Endometrium (tissue), 2 donors: Measurements from ENCODE around the gene VPS8.
"Not testable (repeated sequence)": the region's sequence is repeated elsewhere in the genome, so short reads cannot be mapped to it uniquely, and the experiment has no call there.

Experiments used
- FAIRE-seq: peaks from 2 replicates; lab custom pipeline; 2012; peaks lifted over from hg19 to GRCh38; lab: Jason Lieb, UNC
- donor health status: control.
- donor health status: control.

Gene VPS8

DNA sequence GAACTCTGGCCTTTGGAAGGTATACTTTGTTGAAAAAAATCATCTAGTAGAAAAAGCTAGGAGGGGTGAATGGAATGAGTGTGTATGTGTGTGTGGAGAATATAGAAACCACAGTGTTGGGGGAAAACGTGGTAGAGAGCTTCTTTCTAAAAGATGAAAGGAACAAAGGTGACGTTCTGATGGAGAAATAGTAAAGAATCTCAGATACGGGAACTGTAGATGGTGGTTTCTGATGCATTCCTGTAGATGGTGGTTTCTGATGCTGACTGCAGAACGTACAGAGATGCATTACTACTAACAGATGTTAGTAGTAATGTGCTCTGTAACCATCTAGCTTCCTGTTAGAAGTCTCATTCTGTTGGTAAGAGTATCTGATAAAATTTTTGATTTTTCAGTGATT, 60.2 kb downstream of the VPS8 start:
- FAIRE-seq: no peak

DNA sequence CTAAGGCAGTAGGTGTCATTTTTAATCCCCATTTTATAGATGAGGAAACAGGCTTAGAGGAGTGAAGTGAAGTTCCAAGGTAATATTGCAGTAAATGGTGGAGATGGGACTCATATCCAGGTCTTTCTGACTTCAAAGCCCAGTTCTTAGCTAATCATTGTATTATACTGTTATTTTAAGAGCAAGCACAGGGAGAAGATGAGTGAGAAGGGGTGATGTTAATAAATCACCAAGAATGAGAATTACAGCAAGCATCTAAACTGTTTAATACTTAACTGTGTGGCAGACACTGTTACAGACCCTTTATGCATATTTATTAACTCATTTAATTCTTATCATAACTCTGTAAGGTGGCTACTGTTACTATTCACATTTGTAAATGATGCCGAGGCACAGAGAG, 61.2 kb downstream of the VPS8 start:
- FAIRE-seq: no peak

DNA sequence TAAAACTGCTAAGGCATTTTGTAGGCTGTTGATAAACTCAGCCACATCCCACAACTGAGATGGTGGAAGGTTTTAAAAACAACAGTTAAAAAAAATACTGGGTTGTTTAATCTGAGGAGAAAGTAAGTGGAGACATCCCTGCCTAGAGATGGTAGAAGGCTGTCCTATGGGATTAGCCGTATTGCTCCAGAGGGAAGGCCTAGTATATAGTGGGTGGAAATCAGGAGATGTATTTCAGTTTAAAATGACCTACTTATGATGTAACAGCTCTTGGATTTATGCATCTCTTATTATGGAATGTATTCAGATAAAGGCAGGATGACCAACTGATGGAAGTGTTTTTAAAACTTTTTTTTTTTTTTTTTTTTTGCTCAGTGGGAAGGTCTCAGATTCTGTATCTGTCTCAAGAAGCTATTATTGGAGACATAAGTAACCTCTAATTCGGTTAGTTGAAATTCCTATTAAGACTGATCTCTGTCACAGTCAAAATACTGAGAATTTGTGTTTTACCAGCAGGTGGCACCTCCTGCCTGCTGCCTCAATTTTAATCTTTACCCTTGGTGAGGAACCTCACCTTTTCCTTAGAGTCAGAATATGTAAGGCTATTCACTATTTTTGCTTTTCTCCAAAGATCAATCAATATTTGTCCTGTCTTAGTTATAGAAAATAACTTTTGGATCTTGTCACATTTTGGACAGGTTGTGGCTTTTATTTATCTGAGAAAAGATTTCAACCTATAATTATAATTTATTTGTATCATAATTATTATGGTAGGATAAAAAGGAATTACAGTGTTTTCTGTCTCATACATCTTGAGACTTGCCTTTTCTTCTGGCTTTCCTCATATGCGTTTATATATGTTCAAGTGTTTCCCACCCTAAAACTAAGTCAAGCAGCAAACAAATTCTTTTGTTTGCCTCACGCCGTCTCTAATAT, 63.0 kb downstream of the VPS8 start:
- FAIRE-seq: peak; percentile 18

DNA sequence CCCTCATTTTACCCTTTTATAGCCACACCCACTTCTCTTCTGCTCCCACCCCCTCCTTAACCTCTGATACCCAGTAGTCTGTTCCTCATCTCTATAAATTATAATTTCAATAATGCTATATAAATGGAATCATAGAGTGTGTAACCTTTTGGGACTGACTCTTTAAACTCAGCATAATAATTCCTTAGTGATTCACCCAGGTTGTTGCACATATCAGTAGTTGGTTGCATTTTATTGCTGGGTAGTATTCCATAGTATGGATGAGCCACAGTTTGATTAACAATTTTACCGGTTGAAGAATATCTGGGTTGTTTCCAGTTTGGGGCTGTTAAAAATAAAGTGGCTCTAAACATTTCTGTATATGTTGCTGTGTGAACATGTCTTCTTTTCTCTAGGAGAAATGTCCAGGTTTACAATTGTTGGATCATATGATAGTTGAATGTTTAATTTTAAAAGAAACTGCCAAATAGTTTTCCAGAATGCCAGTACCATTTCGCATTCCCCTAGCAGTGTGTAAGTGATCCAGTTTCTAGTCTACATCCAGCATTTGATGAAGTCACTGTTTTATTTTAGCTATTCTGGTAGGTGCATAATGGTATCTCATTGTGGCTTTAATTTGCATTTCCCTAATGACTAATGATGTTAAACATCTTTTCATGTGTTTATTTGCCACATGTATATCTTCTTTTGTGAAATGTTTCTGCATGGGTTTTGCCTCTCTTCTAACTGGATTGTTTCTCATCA, 68.5 kb downstream of the VPS8 start:
- FAIRE-seq: no peak

- no peak for FAIRE-seq
These were observed 72.5 kb downstream of the VPS8 start for GRCh38 chr3:184884359-184885017.

DNA sequence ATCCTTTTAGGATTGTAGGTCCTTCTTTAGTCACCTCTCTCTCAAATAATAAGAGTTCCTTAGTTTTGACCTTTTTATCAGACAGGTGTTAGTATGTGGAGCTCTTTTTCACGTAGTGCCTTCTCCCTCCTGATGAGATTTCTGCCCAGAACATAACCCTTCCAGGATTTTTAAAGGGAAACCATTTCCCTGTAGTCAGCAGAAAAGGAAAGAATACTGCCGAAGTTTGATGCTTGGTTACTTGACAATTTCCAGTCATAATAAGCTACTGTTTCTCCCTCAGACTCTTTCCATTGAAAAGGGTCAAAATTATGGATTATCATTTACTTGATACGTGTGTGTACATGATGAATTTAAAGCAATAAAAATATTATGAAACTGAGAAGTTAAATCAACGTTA, 73.1 kb downstream of the VPS8 start:
- no peak for FAIRE-seq

DNA sequence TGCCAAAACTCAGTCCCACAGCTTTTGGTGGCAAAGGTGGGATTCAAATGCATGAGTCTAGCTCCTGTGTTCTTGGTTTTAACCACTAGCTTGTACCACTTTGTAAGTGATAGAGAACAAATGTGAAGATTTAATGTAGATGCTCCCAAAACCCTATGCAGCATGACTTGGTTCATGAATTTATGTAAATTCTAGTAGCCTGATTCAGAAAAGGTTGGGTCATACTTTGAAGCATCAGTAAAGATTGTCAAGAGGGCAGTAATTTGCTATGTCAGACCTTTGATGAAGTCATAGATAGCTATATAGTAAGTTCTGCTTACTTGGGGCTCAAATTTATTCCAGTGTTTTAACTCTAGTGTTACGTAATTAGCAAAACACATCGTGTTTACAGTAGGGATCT, 75.6 kb downstream of the VPS8 start:
- no peak for FAIRE-seq

DNA sequence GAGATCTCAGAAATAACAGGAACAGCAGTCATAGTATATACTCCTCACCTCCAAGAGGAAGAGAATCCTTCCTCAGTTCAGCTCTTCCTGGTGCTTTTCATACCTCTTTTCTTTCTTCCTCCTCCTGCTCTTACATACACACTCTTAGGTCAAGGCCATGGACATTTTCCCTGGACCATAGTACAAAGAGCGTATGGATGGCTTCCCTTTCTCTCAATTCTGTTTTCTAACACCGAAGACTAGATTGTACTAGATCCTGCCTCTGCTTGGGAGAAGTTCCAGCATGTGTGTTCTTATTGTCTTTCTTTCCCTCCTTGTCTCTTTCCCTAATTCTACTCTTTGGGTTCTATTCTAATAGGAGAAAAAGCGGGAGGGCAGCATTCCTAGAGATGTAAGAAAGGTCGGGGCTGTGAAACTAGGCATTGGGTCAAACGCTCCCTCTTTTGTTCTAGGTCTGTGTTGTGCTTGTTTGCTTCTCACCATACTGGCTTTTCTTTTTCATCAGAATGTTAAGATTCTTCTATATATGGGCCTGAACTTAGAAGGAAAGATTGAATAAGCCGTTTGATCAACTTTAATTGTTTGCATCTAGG, 77.4 kb downstream of the VPS8 start:
- no peak for FAIRE-seq

GRCh38 chr3:184894051-184894450, 82.1 kb downstream of the VPS8 start:
- FAIRE-seq: no peak

GRCh38 chr3:184895350-184895749, 83.4 kb downstream of the VPS8 start:
- no peak for FAIRE-seq

- no peak for FAIRE-seq
These were observed 84.4 kb downstream of the VPS8 start for GRCh38 chr3:184896336-184896735.

DNA sequence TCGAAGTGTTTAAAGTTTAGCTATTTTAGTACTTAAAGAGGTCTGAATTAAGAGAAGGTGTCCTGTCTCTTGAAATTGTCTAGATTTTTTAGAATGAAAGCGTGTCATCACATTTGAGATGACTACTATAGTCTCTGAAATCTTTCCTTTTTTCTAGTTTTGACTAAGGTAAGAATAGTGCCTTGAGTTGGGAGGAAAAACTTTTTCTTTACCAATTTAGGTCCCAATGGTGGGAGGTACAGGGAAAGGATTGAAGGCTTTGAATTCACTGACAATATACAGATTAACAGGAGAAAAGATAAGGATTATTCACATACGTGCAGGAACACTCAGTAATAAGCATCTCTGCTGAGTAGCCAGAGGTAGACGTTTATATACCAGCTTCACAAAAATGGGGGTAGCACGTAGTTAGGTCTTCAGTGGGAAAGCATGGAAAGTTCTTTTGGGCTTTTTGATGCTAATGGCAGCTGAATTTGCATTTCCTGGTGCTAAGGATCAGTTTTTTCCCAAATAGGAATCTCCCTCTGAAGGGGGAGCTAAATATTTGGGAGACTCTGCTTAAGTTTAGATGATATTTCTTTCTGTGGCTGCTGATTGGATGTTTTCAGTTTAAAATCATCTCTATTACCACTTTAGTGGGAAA, 88.1 kb downstream of the VPS8 start:
- no peak for FAIRE-seq

DNA sequence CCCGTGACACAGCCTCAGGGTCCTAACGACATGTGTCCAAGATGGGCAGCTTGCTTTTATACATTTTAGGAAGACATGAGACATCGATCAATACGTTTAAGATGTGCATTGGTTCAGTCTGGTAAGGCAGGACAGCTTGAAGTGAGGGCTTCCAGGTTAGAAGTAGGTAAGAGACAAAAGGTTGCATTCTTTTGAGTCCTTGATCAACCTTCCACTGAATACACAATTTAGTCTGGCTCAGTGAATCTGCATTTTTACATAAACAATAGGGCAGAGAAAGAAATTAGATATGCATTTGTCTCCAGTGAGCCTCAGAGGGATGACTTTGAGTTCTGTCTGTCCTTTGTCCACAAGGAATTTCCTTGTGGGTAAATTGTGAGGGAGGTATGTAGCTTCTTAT, 95.1 kb downstream of the VPS8 start:
- not testable (repeated sequence) for FAIRE-seq

- no peak for FAIRE-seq
These were observed 96.0 kb downstream of the VPS8 start for GRCh38 chr3:184907681-184908649.

DNA sequence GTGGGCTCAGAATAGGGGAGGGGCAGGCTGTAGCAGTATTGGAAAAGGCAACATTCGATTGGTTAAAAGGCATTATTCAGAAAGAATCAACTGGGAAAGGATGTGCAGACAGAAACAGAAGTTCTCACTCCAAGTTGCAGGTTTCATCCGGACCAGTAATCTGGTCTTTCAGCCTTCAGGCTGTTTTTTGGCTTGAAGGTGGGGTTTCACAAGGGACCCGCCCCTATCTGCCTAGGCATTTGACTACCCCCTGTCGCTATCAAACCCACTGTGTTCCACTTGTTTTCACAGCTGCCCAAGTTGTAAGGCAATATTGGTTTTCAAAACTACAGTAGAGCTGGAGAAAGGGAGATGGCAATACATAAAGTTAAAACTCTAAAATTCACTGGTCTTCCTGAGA, 96.9 kb downstream of the VPS8 start:
- no peak for FAIRE-seq

DNA sequence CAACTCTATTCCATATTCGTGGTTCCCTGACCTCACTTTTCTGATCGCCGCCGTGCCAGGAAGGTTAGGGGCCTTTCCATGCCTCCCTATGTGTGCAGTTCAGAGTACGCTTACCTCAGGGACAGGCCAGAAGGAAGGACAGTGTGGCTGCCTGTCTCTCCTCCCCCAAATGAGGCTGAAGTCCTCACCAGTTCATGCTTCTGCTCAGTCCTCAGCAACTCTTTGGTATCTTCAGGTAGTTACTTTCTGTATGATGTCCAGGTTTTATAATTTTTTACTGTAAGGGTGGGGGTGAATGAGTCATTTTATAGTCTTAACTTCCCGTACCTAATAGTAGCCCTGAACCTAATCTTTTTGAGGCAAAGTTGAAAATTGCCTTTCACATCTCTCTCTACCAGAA, 98.7 kb downstream of the VPS8 start:
- no peak for FAIRE-seq

- no peak for FAIRE-seq
These were observed 99.6 kb downstream of the VPS8 start for GRCh38 chr3:184911570-184911969.

DNA sequence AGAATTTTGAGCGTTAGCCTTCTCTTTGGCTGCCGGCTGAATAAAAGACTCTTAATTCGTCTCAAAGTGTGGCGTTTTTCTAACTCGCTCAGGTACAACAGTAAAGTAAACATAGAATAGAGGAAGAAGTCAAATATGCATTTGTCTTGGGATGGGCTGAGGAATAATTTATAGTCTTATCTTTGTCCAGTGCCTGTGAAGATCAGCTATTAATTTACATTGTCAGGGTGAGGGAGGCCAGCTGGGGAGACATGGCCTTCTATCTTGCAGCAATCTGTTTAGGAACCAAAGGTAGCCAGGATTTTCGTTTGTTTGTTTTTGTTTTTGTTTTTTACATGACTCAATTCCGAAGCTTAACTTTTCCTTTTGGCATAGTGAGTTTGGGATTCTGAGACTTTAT, 100.2 kb downstream of the VPS8 start:
- FAIRE-seq: no peak

DNA sequence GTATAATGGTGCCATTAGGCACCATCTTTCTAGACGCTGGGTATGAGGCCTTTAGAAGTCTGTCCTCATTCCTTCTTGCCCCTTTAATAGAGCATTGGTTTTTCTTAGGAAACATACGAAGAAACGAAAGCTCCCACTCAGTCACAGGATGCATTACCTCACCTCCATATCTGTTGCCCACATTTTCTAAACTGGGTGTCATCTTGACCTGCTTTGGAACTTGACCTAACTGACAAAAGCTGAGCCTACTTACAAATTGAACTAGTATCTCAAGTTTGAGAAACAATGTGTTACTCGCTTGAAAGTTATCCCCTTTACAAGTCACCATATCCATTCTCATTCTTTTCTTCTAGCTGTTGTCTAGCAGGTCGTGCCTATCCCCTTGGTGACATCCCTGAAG, 102.7 kb downstream of the VPS8 start:
- no peak for FAIRE-seq

- FAIRE-seq: no peak
These were observed 106.8 kb downstream of the VPS8 start for GRCh38 chr3:184918750-184919149.

- FAIRE-seq: no peak
These were observed 107.7 kb downstream of the VPS8 start for GRCh38 chr3:184919651-184920050.
